GM21529 (cell line): Measurements from ENCODE around the gene PSMC3IP.

ENCODE experiments used
- ATAC-seq: cut with Tn5 transposase; IDR thresholded peaks from one replicate; pipeline ENCODE4 v1.9.1; 2021; ENCODE audit not compliant: unreplicated experiment

The PSMC3IP gene

GRCh38 chr17:42586514-42587230, 9.1 kb upstream of the PSMC3IP start:
- ATAC-seq = peak; percentile 56

- ATAC-seq = no peak
These were observed 7.8 kb upstream of the PSMC3IP start for GRCh38 chr17:42585353-42585752.

DNA sequence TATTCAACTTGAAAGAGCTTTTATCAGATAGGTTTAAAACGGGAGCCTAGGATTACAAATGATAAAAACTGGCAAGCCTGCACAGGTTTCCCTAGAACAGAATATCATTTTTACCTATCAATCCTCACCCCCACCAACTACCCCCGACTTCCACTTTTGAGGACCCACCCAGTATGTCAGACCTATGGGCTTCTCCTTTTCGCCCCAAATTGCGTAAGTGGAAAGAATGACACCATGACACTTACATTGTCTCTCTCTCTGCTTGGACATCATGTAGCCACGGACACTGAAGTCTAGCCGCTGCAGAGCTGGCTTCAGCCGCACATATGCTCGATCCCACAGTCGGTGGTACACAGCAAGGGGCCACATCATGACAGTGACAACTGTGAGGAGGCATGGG, 7.4 kb upstream of the PSMC3IP start:
- ATAC-seq = no peak

GRCh38 chr17:42581744-42582270, 4.3 kb upstream of the PSMC3IP start:
- ATAC-seq = no peak

GRCh38 chr17:42579794-42580551, 2.4 kb upstream of the PSMC3IP start:
- ATAC-seq = no peak

GRCh38 chr17:42578282-42578869, 847 bp upstream of the PSMC3IP start:
- ATAC-seq = peak; percentile 56

- no peak for ATAC-seq
These were observed 393 bp downstream of the PSMC3IP start for GRCh38 chr17:42577140-42577531.

GRCh38 chr17:42574463-42574862, 3.1 kb downstream of the PSMC3IP start:
- no peak for ATAC-seq

DNA sequence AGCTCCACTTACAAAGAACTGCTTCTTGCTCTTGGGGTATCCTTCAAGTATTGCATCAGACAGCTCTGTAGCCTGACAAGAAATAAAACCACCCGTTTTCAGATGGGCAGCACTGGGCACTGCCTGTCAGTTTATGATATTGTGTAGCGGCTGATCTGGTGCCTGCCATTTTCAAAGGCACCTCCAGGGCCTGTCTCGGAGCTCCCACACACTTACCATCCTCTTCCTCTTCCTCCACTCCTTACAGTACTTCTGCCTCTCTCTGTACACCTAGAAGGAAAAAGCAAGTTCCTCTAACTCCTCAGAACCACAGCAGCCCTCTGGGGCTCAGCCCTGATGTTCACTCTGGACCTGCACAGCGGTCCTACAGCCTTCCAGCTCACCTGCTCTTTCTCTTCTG, 4.4 kb downstream of the PSMC3IP start:
- ATAC-seq = no peak

DNA sequence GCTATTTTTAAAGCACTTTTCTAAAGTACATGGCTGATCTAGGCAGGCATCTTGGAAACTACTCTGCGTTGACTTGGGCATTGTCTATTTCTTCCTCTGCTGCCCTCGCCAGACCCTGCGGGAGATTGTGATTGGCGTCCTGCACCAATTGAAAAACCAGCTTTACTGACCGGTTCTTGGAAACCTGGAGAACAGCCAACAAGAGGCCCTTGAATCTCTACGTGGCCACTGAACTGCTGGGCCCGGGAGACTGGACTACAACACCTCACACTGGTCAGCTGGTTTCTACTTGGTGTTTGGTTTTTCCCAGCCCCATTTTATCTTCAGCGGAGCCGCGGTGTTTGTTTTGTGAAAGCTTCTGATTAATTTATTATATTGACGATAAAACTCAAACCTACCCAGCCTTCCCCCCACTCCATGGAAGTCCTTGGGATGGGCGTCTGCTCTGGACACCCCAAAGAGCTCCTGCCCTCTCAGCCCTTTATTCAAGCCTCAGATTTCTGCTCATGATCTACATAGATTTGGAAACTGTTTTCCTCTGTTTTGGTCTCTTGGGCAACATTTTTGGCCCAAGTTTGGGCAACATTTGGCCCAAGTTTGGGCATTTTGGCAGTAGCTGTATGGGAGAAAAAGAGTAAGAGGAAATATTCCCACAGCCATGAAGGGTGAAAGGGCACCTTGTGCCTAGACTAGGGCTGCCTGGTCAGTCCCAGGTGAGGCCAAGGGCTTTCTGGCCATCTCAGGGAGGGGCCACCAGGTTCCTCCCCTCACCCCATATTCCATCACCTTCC, 5.9 kb downstream of the PSMC3IP start:
- no peak for ATAC-seq

GRCh38 chr17:42568341-42569111, 9.0 kb downstream of the PSMC3IP start:
- no peak for ATAC-seq

GRCh38 chr17:42566883-42567573, 10.5 kb downstream of the PSMC3IP start, which contains the start of gene MLX:
Gene MLX (plus strand): TSS chr17:42567100. CDS start chr17:42567125, 25 bp downstream.
- ATAC-seq = no peak

GRCh38 chr17:42566215-42566882, 11.2 kb downstream of the PSMC3IP start:
- ATAC-seq = no peak

GRCh38 chr17:42565523-42566214, 11.9 kb downstream of the PSMC3IP start:
- no peak for ATAC-seq

GRCh38 chr17:42564815-42565522, 12.6 kb downstream of the PSMC3IP start:
- no peak for ATAC-seq

GRCh38 chr17:42563950-42564349, 13.6 kb downstream of the PSMC3IP start:
- ATAC-seq = no peak

DNA sequence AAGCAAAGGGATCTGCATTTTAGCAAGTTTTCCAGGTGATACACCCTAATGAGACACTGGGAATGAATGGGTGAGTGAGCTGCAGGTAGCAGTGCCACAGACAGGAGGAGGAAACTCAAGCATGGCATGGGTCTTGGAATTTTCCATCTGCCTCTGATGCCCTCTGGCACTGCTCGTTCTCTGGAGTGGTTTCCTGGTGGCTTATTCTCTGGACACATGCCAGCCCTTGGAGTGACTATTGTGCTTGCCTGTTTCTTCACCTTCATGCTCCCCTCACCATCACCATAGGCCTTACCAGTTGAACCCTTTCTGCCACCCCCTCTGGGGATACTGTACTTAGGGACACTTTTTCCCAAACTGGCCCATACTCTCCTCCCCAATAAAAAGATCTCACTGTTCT, 14.0 kb downstream of the PSMC3IP start:
- no peak for ATAC-seq

- no peak for ATAC-seq
These were observed 14.4 kb downstream of the PSMC3IP start for GRCh38 chr17:42563143-42563509.
